ENCODE measurements around the gene MTURN.

Gene MTURN

DNA sequence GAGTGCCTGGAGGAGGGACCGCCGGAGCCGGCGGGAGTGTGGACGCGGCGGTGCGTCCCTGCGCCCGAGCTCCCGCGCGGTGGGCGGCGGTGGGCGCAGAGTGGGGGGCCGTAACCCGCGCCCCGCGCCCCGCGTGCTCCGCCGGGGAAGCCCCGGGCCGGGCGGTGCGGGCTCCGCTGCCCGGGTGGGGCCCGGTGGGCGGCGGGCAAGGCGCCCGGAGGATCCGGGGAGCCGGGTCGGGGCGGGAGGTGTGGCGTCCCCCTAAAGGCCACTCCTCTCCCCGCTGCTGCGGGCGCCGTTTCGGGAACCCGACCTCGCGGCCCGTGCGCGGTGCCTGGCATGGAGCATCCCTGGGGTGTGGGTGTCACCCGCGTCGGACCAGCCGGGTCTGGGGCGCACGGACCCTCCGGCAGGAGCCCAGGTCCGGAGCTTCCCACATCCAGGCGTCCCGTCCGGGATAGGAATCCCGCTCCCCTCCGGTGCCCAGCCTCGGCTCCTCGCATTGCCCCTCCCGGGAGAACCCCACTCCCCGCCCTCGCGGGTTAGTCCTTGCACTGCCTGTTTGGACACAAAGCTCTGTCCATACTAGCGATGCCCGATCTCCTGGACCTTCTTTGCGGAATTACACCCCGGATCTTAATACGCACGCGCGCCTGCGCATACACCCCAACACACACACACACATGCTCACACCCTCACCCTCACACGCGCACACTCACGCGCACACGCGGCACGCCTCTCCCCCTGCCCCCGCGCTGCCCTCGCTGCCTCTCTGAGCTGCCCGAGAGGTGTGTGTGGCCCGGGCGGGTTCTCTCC is 723 bp downstream of the MTURN start:
- peak in 1 of 3 donors; percentile 40 for DNase-seq (ENCODE audit: low read depth in 2 of 3, low spot score in 1 of 3)

DNA sequence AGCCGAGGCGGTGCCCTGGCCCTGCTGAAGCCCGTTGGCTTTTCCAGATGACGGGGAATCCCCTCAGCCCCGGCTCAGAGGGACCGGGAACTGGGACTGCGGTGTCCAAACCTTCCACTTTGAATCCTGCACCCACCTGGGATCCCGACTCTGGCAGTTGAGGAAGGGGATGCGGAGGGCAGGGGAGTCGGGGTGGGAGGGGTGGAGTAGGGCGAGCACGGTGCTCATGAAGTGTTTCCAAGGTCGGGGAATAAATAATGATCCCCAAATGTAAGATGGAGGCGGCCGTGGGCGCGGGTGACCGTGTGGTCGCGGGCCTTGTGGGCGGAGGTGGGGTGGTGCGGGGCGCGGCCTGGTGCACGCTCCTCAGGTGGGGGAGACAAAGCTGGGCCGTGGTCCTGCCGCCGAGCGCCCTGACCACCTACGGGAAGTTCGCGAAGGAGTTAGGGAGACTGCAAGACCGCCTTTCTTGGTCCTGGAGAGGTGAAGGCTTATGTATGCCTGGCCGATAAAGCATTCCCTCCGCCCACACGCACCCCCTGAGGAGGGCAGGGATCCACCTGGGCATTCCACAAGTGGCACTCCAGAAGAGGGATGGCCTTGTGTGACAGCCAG is 1.4 kb downstream of the MTURN start:
- no peak for DNase-seq (ENCODE audit: low read depth in 2 of 3, low spot score in 1 of 3)

GRCh38 chr7:30136743-30137485 is 2.1 kb downstream of the MTURN start:
- DNase-seq (ENCODE audit: low read depth in 2 of 3, low spot score in 1 of 3) = no peak

DNA sequence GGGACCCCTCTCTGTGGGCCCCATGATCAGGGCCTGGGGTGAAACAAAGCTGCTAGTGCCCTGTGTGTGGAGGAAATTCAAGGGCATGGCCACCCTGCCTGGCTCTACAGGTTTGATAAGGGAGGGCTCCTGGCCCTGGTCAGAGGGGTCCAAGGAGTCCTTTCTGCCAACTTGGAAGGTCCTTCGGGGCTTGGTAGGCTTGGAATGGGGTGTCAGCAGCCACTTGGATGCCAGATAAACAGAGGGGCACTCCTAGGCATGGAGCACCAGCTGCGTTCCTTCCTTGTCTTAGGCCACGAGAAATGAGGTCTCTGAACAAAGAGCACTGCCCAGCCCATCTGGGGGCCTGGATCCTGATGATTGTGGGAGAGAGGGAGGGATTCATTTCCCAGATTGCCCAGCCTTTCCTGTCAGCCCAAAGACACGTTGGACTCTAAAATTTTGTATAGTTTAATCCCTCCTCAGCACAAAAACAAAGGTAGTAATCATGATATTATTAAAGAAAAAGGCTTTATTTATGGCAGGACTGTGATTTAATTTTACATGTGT is 5.1 kb downstream of the MTURN start:
- DNase-seq (ENCODE audit: low read depth in 2 of 3, low spot score in 1 of 3) = no peak

DNA sequence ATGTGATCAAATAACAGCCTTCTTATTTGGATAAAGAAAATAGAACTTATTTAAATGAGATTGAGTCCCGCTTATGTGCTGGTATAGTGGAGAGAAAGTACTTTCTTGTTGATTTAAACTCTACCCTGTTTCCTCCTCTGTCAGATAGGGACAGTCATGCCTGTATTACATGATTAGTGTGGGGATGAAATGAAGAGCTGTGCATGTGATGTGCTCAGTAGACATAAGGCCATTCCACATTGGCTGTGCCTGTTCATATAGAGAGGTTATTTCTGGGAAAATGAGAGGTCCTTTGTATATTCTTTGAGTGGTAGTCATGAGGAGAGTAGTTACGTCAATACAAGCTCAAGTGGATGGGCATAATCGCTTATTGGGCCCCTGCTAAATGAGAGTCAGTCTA is 5.7 kb downstream of the MTURN start:
- DNase-seq (ENCODE audit: low read depth in 2 of 3, low spot score in 1 of 3) = no peak

- DNase-seq (ENCODE audit: low read depth in 2 of 3, low spot score in 1 of 3) = no peak
These were observed 7.9 kb downstream of the MTURN start for GRCh38 chr7:30142710-30143109.

DNA sequence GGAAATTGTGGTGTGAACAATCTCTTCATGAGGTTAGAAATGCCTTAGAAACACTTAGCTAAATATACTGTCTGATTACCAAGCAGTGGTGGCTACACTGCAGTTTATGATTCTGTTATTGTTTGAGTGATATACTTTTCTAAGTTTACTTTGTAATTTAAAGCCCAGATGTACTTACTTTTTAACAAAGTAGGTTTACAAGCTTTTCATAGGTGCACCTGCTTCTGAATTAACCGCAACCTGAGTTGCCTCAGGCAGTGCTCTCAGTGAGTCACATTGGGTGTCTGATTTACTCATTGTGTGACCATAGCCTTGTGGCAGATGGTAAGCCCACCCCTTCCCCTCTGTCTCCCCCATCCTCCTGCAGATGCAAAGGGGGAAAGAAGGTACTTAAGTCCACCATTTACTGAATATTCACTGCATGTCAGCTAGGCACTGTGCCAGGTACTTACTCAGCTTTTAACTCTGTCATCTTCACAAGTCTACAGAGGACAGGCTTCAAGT is 9.0 kb downstream of the MTURN start:
- no peak for DNase-seq (ENCODE audit: low read depth in 2 of 3, low spot score in 1 of 3)

- DNase-seq (ENCODE audit: low read depth in 2 of 3, low spot score in 1 of 3) = no peak
These were observed 10.0 kb downstream of the MTURN start for GRCh38 chr7:30144657-30145306.

GRCh38 chr7:30145426-30145970 is 10.7 kb downstream of the MTURN start:
- DNase-seq (ENCODE audit: low read depth in 2 of 3, low spot score in 1 of 3) = no peak

DNA sequence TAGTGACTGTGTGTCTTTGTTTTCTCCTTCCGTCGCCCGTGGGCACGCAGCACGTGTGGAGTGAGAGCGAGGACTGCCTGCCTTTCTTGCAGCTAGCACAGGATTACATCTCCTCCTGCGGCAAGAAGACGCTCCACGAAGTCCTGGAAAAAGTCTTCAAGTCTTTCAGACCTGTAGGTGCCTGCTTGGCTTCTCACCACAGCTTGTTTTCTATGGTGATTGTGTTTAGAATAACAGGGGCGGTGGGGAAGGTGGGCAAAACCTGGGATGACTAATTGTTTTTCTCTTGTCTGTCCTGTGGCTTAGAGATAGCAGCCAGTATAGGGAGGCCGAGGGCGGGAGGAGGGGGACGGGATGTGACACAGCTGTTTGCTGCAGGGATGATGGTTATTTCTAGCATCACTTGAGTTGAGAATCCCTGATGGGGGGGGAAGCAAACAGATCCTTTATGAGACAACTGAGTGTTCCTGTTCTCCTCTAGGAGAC is 11.4 kb downstream of the MTURN start:
- no peak for DNase-seq (ENCODE audit: low read depth in 2 of 3, low spot score in 1 of 3)

GRCh38 chr7:30147223-30147622 is 12.4 kb downstream of the MTURN start:
- DNase-seq (ENCODE audit: low read depth in 2 of 3, low spot score in 1 of 3) = no peak

DNA sequence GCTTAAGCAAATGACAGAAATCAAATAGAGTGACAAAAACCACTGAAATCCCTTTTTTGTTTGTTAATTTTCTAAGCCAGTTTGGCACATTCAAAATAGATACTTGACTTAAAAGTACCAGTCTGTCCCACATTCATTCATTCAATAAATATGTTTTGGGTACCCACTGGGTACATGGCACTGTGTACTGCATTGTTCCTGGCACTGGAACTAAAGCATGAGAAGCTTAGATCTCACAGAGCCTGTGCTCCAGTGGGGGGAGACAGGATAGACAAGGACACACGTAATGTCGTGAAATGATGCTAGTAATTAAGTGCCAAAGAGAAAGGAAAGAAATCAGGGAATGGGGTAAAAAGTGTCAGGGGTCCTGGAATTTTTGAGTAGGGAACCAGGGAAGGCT is 13.0 kb downstream of the MTURN start:
- DNase-seq (ENCODE audit: low read depth in 2 of 3, low spot score in 1 of 3) = no peak

GRCh38 chr7:30148426-30148825 is 13.6 kb downstream of the MTURN start:
- DNase-seq (ENCODE audit: low read depth in 2 of 3, low spot score in 1 of 3) = no peak

DNA sequence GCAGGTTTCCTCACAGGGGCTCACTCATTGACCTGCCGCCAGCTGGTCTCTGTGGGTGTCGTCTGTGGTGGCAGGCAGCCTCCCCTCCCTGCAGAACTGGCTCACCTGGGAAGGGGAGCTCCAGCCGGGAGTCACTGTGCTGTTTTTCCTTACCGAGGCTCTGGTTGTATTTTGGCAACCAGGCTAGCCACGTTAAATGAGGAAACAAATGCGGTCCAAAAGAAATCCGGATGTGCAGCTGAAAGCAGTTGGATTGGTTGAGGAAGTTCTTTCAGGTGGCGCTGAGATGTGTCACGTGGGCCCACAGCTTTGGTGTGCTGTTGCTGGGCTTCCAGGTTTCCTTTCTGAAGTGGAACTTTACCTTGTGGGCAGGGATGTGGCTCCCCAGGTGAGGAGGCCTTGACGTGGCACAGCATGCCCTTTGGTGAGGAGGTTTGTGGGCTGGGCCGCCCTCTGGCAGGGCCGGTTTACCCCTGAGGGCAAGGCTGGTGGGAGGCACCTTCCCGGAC is 14.2 kb downstream of the MTURN start:
- no peak for DNase-seq (ENCODE audit: low read depth in 2 of 3, low spot score in 1 of 3)

DNA sequence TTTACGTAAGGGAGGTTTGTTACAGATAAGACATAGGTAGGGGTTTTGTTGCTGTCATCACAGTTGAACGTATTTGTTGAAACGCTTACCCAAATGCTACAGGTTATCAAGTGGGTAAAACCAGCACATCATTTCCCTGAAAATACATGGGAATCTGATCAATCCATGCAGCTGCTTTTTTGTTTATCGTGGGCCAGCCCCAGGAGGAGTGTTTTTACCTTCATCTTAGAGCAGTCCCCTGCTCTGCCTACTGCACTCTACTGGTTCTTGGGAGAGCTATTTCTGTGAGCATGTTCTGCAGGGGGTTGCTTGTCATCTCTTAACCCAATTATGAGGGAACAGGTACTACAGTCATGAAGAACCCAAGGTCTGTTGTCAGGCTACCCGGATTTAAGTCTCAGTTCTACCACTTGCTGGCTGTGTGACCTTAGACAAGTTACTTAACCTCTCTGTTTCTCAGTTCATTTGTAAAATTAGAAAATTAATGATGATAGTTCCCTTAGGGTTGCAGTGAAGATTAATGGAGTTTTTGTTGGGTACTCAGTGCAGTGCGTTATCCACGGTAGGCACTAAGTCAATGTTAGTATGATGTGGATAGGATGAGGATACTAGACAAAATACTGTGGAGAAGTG is 15.0 kb downstream of the MTURN start:
- no peak for DNase-seq (ENCODE audit: low read depth in 2 of 3, low spot score in 1 of 3)

DNA sequence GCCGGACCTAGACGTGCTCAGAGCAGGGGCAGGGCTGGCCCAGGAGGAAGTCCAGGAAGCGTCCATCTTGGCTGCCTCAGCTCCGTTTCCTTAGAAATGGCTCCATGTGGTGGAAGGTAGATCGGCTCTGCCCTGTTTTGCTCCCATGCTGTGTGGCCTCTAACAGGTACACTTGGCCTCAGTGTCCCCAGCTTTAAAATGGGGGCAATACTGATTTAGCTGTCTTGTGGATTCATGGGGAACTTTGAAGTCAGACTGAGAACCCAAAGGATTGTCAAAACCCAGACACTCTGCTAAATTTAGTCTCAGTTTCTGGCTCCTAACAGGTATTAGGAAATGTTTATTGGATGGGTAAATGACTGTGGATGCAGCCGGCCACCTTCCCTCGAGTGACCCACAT is 15.9 kb downstream of the MTURN start:
- DNase-seq (ENCODE audit: low read depth in 2 of 3, low spot score in 1 of 3) = no peak

GRCh38 chr7:30154111-30154587 is 19.4 kb downstream of the MTURN start:
- no peak for DNase-seq (ENCODE audit: low read depth in 2 of 3, low spot score in 1 of 3)

DNA sequence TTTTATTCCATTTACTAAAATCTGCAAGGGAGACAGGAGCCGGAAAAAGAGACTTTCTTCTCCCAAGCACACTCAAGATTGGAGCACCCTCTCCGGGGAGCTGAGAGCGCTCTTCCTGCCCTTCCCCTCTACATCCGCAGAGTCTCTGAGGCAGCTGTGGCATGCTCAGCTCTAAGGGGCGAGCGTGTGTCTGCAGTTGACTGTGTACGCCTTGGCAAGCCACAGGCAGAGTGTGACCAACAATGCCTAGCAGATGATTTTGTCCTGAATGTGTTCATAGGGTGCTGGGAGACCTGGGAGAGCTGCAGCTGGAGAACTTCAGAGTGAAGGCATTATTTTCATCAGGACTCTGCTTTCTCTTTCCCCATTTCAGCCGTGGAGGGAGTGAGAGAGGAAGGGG is 20.7 kb downstream of the MTURN start:
- no peak for DNase-seq (ENCODE audit: low read depth in 2 of 3, low spot score in 1 of 3)

GRCh38 chr7:30157204-30157603 is 22.4 kb downstream of the MTURN start:
- DNase-seq (ENCODE audit: low read depth in 2 of 3, low spot score in 1 of 3) = no peak

- DNase-seq (ENCODE audit: low read depth in 2 of 3, low spot score in 1 of 3) = no peak
These were observed 24.4 kb downstream of the MTURN start for GRCh38 chr7:30159163-30159562.
